ENCODE data around the gene PLXNB2.

Gene PLXNB2

DNA sequence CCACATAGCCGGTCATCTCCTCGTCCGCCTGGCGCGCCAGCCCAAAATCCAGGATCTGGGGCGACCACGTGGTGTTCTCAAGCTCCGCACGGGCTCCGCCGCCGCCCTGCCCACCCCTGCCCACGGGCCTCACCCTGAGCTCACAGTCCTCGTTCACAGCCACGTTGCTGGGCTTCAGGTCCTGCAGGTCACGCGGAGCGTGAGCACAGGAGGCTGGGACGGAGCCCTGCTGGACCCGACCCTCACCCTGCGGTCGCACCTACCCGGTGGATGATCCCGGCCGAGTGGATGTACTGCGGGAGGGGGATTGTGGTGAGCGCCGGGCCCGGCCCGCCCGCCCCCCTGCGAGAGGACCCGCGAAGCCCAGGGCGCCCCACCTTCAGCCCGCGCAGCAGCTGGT, 40.5 kb downstream of the PLXNB2 start:
- no peak for DNase-seq (ENCODE audit: low read depth)

DNA sequence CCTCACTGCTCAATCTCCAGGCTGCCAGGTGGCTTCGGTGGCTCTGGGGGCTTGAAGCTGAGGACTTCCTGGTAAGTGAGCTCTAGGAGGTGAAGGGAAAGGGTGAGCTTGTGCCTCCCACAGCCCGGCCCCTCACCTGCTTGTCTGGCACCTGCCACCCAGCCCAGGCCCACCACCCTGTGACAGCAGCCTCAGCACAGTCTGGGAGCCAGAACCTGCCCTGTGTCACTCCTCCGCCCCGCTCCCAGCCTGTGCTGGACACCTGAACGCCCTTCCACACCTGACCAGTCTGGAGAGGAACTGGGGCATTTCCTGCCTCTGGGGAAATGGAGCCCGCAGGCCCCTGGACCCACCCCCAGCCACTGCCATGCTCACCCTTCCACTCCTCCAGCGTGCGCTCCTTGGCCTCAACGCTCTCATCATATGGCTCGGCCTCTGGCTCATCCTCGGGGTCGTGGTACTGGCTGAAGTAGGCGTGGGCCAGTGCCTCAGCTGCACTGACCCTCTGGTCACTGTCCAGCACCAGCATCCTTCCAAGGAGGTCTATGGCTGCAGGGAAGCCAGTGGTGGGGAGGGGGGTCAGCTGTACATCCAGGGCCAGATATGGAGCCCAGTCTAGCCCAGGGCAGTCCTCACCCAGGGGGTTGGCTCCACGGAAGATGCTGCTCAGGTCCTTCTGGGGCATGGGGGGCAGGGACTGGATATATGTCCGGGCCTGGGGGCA, 42.3 kb downstream of the PLXNB2 start:
- no peak for DNase-seq (ENCODE audit: low read depth)

DNA sequence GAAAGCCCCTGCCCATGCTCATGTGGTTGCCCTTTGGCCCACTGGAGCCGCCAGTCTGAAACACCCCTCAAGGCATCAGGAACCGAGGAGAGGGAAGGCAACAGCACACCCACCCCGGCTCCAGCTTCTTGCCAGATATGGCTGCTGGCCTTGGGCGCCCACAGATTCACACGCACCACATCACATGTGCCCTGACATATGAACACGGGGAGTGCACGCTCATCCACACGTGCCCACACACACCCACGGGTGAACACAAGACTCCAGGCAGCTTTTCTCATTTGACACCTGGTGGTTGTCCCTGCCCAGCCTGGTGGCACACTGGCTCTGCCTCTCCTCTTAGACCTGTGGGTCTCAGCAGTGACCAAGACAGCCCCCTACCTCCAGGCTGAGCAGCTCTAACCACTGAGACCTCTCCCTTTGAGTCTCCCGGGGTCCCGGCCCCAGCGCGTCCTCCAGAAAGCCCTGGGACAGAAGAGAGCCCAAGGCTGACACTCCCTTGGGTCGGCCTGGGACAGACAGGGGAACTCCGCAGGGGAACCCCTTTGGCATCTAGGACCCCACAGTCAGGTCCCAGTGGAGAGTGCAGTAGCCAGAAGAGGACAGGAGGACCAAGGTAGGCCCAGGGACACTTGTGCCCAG, 43.2 kb downstream of the PLXNB2 start:
- no peak for DNase-seq (ENCODE audit: low read depth)

DNA sequence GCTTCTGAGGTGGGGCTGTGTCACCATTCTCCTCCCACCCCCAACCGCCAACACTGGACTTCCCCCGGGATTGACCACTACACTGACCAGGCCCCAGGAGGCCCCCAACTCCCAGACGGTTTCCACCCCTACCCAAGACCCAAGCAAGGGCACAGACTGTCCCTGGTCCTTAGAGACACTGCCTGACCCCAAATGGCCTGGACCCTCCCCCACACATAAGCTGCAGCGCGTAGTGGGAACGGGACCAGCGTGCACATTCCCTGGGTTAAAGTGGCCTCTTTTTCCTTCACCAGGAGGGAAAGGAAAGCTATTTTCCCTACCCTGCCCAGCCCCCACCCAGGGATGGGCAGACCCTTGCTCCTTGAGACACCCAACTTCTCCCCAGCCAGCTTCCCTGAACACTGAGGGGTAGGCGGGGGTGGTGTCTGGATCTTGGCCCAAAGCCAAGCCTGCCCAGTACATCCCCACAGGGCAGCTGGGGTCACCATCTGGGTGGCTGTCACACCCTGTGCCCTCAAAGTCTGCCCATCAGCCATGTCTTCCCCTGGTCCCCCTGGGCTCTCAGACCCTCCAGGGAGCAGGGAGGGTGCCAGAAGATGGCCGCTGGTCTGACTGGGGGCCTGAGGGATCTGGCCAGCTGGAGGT, 44.4 kb downstream of the PLXNB2 start:
- DNase-seq (ENCODE audit: low read depth): no peak

DNA sequence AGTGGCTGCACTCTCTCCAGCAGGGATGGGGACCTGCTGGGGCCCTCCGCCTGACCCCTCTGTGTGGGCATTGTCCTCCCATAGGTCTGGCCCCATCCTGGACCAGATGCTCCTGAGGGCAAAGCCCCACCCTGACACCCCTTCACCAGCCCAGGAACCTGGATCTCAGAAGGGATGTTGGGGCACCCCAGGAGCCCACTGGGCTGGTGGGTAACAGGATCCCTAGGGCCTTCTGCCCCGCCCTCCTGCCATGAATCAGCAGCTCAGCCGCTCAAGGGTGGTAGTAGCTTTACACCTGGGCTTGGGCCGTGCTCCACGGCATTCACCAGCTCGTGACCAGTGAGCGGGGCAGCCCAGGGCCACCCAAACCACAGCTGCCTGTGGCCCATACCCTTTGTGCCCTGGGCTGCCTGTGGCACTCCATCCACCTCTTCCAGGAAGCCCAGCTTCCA, 45.0 kb downstream of the PLXNB2 start:
- DNase-seq (ENCODE audit: low read depth): no peak

DNA sequence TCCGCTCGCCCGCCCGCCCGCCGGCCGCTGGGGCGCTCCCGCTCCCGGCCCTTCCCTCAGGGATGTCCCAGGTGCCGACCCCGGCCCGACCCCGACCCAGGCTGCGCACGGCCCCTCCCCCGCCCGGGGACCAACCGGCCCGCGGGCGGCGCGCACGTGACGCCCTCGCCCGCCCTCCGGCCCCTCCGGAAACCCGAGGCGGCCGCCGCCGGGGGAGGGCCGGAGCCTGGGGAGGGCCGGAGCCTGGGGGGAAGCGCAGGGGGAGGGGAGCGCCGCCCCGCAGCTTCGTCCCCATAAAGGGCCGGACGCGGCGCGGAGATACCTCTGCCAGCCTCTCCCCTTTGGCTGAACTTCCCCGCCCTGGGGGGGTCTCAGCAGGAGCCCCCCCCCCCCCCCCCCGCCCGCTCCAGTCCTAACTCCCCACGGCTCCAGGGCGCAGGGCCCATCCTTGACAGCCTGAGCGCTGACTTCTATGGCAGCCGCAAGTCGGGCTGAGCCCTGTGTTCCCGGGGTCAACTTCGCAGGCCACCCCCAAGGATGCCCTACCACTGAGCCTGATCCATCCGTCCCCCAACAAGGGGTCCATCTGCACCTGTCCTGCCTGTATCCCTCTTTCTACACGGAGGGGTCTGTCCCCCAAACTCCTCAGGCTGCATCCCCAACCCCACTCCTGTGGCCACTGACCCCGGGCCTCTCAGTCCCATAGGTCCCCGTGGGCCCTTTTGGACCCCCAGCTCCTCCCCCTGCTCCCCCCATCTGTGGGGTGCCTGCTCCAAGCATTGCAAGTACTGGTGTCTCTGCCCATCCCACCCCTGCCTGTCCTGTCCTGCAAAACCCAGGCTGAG, 45.6 kb downstream of the PLXNB2 start, which contains the start of gene MAPK12:
TSS of gene MAPK12 (minus strand) at position 69 of the 845 bp plus-strand sequence. CDS start 174 bp downstream, outside the sequence.
- DNase-seq (ENCODE audit: low read depth): no peak

DNA sequence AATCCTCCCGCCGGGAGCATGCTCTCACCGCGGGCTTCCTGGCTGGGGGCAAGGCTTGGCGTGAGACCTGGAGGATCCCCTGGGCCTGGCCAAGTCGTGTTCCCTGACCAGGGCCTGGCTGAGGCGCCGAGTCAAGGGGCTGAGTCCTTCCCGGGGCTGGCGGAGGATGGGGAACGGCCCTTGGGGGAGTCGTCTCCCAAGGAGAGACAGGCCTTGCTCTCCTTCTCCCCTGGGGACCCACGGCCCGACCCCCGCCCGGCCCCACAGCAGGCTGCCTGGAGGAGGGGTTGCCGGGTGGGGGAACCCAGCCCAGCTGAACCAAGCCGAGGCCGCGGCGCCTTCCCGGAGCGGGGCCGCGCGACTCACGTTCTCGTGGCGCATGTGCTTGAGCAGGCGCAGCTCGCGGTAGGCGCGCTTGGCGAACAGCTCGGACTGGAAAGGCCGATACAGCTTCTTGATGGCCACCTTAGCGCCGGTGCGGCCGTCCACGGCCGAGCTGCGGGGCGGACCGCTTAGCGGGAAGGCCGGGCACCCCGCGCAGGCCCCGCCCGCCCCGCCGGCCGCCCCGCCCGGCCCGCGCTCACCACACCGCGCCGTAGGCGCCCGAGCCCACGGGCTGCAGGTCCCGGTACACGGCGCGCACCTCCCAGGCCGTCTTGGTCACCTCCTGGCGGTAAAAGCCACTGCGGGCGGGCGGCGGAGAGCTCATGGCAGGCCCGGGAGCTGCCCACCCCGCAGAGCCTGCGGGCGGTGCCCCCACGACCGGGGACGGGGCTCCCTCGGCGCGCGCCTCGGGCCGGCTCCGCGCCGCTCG, 46.4 kb downstream of the PLXNB2 start:
- DNase-seq (ENCODE audit: low read depth): no peak

DNA sequence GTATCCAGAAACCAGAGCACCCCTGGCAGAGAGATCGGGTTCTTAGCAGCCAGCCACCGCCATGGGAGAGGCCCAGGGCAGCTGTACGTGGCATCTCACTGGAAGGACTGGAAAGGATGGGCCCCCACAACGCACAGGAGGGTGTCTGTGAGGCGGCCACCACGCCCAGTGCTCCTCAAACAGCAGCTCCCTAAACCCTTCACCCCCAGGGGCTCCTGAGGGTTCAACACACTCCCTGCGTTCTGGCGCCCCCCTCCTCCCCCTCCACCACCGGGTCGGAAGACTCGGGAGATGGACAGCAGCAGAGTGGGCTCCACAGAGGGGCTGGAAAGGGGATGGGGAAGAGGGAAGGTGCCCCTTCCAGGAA, 47.0 kb downstream of the PLXNB2 start:
- no peak for DNase-seq (ENCODE audit: low read depth)

DNA sequence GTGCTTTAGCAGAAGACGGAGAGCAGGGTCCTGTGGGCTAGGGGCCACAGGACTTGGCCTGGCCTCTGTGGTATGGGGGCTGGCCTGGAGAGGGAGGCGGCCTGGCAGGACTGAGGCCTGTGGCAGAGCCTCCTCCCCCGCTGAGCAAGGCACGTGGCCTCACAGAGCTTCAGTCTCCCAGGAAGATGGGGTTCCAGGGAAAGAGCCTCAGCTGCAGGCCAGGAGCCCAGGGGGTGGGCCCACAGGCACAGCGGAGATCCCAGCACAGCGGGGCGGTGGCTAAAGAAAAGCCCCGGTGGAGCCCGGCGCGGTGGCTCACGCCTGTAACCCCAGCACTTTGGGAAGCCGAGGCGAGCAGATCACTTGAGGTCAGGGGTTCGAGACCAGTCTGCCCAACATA, 48.1 kb downstream of the PLXNB2 start:
- DNase-seq (ENCODE audit: low read depth): no peak

DNA sequence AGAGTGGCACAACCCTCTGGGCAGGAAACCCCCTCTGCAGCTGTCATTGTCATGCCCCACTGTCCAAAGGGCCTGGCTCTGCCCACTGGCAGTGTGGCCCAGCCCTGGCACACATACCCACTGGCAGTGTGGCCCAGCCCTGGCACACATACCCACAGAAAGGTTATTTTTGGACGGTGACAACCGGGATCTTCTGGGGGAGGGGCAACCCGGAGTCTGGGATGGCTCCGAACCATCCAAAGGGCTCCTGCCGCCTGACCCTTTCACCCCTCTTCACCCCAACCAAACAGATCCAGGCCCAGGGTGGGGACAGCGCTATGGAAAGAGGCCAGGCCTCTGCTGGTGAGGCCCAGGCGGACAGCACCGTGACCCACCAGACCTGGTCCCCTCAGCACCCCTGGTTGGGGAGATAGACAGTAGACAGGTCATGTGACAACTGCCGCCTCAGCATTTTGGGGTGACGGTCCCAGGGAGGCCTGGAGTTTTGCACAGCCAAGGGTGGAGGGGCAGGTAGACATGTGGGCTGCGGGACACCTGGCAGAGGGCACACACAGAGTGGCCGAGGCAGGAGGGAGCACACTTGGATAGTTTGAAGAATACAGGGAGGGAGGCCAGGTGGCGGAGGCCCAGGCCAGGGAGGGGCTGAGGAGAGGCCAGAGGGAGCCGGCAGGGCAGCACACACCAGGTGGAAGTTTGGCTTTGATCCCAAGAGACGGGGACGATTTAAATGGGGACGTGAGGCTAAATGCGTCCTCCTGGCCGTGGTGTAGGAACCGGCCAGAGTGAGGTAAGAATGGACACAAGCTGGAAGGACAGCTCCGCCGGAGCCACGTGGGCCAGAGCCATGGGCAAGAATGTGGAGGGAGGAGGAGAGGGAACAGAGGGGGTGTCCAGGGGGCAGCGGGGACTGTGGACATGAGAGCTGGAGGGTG, 48.8 kb downstream of the PLXNB2 start:
- DNase-seq (ENCODE audit: low read depth): no peak

DNA sequence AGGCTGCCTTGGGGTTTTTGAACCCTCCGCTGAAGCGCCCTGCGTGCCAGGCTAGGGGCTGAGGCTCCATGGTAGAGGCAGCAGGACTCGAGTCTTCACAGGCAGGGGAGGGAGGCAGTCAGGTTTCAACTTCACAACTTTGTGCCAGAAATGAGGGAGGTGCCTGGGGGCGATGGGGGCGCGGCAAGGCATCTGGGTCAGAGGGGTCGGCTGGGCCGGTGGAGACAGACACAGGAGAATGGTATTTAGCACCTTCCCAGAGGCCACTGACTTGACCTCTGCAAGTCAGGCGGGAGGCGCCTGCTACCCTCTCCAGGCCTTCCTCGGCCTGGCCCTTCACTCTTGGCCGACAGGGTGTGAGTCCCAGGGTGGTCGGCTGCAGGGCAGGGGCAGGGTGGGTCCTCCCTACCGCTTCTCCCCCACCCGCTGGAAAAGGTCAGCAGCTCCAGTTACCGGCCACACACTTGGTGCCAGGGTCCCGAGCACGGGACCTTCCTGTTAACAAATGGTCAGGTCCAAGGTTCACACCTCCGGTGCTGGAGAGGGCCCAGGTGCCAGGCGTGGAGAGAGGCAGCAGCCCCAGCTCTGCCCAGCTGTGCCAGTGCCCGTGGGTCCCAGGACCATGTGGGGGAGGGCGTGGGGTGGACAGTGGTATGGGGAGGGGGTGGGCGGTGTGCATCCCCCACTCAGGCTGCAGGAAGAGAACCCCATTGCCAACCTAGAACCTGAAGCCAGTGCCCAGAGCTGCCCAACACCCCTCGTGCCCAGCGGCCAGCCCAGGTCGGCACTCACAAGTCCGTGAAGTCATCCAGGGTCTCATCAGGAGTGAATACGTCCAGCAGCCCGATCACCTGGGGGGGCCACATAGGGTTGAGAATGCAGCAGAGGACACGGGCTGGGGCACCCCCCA, 49.7 kb downstream of the PLXNB2 start:
- DNase-seq (ENCODE audit: low read depth): no peak

DNA sequence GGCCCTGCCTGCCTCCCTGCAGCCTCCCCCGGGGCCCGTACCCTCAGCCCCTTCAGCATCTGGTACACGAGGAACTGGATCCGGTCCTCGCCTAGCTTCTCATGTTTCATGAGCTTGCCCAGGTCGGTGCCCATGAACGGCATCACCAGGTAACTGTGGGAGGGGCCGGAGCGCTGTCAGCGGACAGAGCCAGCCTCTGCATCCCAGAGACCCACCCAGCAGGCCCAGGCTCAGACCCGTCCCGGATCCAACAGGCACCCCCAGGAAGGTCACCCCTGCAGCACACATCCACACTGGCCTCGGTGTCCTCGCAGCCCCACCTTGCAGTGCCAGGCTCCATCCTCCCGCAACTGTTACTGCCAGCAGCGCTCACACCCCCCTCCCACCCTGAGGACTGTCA, 50.4 kb downstream of the PLXNB2 start:
- no peak for DNase-seq (ENCODE audit: low read depth)

DNA sequence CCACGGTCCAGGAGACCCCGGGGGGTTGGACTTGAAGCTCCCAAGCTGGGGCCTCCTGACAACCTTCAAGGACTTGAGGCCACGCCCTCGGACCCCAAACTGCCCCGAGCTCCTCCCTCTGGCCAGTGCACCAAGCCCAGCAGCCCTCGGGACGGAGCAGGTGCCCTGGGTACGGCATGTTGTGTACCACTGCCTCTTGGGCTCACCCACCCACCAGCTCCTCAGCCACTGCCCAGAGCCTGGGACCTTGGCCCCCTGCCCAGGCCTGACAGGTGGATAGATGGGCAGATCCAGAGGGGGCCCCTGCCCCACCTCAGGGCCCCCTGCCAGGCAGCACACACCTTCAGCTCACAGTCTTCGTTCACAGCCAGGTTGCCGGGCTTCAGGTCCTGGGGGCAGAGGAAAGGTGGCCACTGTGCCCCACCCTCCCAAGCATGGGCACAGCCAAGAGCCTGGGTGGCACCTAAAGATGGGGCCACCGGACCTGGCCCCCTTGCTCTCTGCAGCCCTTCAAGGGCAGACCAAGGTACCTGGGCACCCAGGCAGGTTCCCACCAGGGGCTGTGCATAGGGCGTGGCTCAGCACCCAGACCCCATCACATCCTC, 51.1 kb downstream of the PLXNB2 start:
- DNase-seq (ENCODE audit: low read depth): no peak

DNA sequence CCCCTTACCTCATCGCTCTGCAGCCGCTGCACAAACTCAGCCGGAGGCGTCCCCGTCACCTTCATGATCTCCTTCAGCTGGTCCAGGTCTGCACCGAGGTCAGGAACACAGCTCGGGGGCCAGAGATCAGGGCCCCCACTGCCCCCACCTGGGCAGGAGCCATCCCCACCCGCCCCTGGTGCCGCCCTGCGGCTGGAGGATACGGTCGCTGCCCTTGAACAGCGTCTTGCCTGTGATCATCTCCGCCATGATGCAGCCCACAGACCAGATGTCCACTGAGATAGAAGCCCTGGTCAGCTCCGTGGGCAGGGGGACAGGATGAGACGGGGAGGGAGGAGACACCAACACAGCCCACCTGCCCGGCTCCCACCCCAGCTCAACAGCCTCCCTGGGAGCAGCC, 51.8 kb downstream of the PLXNB2 start:
- DNase-seq (ENCODE audit: low read depth): no peak

DNA sequence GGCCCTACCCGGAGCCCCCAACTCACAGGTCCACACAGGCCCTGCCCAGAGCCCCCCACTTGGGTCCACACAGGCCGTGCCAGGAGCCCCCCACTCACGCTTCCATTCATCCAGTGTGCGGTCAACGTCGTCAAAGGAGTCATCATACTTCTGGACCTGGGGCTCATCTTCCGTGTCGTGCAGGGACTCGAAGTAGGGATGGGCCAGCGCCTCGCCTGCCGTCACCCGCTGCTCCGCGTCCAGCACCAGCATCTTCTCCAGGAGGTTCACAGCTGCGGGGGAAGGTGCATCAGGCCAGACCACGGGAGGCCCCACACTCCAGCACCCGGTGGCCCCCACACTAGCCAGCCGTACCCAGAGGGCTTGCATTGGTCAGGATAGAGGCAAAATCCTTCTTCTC, 52.3 kb downstream of the PLXNB2 start:
- DNase-seq (ENCODE audit: low read depth): no peak

DNA sequence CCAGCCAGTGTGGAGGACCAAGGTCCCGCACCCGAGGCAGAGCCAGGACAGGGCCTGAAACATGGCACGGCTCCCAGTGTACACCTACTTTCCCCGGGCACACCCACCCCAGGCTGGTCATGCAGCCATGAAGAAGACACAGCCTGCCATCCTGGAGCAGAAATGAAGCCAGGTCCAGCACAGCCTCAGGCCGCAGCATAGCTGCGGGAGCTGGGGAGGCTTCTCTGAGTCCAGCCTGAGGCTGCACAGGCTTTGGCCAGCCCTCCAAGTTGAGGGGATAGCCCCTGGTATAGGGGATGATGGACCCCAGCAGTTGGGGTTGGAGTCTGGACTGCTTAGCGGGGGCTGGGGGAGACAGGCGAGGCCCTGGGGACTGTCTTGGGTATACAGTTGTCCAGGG, 53.5 kb downstream of the PLXNB2 start:
- no peak for DNase-seq (ENCODE audit: low read depth)

DNA sequence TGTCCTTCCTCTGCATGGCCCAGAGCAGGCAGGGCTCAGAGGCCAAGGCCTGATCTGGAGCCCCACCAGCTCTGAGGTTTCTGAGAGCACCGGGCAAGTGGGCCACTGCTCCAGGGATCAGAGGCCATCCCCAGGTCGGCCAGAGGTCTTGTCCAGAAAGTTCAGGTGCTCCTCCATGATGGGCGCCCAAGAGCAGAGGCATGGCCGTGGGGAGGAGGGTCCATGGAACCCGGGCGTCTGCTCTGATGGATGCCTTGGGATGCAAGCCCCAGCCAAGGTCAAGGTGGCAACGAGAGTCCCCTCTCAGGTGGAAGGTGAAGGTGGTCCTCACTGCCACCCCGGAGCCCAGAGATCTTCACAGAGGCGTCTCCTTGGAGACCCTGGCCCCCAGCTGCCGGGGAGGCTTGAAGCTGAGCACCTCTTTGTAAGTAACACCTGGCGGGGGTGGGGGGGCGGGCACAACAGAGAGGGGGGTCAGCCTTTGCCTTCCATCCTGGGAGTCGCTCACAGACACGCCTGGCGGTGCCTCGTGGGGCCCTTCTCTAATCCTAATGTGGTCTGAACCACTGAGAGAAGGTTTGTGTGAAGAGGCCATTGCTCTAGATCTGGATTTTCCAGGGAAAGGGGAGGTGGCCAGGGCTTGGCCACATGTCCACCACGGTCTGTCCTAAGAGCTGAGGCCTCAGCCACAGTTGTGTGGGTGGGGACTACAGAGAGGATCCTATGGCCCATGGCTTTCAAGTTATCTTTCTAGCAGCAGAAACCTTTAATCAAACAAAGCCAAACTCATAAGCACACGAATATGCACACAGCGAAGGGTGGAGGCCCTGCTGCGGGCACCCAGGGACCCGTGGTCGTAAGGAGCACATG, 54.2 kb downstream of the PLXNB2 start:
- no peak for DNase-seq (ENCODE audit: low read depth)
